Transverse colon (tissue), 4 donors: Measurements from ENCODE around the gene THEM4.

Experiments
- CTCF ChIP-seq, 5 experiments: fragments of 200-600 bp in 3 of 5; fragments of 450-650 bp in 2 of 5; sonication (generic) in 3 of 5; IDR thresholded peaks; 1 replicate in 2 of 5; 2 replicates in 3 of 5; pipeline ENCODE4 v1.5.1; 2016 to 2017; ENCODE audit warnings: antibody characterized with exemption in 5 of 5, inconsistent platforms in 3 of 5, mild to moderate bottlenecking in 2 of 5, moderate library complexity in 1 of 5
- POLR2AphosphoS5 ChIP-seq, 3 donors: sonication (generic); formaldehyde crosslinking; IDR thresholded peaks; one replicate each; pipeline ENCODE4 v1.6.1; 2016; ENCODE audit warnings: antibody characterized with exemption in 3 of 3

GRCh38 chr1:151851886-151852285, 57.4 kb downstream of the THEM4 start:
- no peak for TF ChIP-seq CTCF (IDR thresholded peaks at IDR 0.05)
- TF ChIP-seq POLR2AphosphoS5 (IDR thresholded peaks at IDR 0.05), result no peak
